ENCODE data around the gene MRTFB.

Gene MRTFB

DNA sequence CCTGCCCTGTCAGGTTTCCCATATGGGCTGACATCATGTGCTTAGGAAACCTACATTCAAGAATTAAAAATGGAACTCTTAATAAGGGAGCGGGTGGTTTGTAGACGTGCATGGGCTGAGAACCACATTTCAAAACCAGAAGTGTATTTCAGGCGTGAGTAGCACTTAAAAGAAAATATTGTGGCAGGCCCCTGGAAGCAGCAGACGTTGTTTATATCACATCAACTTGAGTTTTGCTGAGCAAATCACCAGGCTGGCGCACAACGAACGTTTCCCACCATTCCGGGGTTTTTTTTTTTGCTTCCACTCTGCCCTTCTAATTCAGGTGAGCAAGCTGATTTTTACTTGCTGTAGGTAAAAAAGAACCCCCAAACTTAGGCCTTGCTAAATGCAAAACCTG is 220.2 kb downstream of the MRTFB start:
- no peak for FAIRE-seq

DNA sequence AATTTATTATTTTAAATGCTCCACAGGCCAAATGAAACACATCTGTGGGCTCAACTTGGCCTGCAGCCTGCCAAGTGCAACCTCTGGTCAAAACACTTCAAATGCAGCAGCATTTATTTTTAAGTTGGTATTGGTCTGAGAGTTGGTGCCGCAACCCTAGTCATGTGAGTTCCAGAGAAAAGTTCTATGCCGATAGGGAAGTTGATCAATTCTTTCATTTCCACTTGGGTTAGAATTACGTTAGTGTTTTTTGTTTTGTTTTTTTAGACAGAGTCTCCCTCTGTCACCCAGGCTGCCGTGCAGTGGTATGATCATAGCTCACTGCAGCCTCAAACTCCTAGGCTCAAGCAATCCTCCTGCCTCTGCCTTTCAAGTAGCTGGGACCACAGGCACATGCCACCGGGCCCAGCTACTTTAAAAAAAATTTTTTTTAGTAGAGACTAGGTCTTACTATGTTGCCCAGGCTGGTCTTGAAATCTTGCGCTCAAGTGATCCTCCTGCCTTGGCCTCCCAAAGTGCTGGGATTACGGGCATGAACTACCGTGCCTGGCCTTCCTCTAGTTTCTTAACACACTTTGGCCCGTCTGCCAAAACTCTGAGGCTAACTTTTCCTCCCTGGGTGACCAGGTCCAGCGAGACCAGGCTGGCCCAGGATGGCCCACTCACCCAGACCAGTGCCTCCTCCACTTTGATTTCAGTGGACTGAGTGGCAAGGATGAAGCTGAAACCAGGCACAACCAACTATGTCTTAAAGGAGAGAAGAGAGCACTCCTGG is 221.1 kb downstream of the MRTFB start:
- FAIRE-seq, result no peak

DNA sequence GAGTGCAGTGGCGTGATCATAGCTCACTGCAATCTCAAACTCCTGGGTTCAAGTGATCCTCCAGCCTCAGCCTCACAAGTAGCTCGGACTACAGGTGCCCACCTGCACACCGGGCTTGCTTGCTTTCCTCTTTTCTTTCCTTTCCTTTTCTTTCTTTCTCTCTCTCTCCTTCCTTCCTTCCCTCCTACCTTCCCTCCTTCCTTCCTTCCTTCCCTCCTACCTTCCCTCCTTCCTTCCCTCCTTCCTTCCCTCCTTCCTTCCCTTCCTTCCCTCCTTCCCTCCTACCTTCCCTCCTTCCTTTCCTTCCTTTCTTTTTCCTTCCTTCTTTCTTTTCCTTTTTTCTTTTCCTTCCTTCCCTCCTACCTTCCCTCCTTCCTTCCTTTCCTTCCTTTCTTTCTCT is 225.5 kb downstream of the MRTFB start:
- no peak for FAIRE-seq

DNA sequence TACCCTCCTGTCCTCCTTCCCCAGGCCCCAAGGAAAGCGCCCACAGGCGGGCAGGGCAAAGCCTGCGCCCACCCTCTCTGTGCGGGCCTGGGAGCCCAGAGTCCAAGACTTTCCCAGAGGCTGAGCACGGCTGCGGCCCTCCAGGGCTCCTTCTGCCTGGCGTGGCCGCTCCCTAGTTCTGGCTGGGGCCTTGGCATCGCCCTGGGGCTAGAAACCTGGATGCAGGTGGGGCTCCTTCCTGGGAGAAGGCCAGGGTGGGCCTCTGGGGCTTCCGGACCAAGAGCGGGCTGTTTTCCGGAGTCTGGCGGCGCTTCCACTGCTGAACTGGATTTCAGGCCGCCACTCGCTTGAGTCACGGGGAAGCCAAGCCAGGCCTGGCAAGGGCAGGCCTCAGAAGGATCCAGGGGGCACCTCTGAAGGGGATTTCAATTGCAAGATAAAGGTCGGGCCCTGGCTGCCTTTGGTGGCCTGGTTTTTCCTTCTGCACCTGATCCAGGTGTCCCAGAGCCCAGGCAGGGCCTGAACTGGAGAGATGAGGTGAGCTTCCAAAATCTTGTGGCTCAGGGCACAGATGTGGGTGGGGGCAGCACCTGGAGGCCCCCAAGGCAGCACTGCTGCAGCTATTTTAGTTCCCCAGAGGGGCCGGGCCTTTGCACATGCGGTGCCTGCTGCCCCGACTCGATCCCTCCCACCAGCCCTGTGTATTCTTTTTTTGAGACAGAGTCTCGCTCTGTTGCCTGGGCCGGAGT is 227.4 kb downstream of the MRTFB start:
- FAIRE-seq, result no peak

DNA sequence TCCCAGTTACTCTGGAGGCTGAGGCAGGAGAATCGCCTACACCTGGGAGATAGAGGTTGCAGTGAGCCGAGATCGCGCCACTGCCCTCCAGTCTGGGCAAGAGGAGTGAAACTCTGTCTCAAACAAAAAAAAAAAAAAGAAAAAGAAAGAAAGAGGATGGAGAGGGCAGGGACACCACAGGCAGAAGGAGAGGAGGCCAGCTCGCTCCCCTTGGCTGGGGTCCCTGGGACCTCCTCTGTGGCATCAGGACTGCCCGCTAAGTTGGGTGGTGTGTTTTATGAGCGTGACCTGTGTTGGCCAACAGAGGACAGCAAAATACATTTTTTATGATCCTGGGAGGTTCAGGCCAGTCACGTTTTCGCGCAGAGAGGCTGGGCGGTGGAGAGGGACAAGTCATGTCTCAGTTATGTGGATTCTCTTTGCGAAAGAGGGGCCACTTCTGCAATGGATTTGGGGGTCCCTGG is 229.6 kb downstream of the MRTFB start:
- no peak for FAIRE-seq

DNA sequence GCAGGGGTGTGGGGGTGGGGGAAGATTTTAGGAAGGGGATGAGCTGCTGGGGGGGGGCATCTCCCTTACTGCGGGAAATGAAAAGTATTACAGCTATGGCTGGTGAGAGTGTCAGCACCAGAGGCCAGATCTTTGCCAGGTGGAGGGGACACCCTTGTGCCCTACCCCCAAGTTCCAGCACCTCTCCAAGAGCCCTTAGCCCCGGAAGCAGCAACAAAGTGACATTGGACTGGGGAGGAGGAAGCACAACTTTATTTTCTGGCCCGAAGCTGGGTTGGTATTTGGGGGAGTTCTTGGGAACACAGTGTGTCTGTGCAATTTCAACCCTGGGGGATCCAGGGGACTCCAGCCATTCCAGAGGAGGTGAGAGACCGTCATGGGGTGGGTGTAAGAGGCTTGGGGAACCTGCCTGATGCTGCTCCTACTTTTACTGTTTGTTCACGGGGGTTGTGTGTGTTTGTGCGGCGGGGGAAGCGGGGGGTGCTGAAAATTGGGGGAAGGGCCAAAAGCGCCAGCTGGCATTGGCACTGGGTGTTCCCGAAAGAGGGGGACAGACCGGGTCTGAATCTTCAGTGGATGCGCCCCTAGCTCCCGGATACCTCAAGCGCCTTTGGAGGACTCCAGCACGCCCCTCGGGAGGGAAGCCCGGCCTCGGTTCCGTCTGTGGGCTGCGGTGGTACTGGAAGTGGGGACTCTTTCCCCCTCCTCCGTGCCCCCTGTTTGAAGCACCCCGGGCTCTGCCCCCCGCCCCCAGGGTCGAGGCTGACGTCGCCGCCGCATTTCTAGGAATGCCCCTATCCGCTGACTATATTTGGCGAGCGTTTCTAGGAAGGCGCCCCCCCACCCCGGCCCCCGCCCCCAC is 230.3 kb downstream of the MRTFB start:
- no peak for FAIRE-seq

DNA sequence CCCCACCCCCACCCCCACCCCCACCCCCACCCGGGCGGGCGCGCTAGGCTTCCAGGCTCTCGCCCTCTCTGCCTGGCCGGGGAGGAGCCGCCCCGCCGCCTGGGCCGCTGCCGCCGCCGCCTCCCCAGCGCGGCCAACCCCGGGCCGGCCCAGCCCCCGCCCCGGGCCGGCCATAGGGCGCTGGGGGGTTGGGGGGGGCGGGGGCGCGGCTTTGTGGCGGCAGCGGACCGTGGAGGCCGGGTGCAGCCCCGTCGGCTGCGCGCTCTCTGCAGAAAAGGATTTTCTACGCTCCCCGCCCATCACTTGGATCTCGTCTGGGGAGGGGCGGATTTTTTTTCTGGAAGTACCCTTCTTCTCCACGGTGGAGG is 230.9 kb downstream of the MRTFB start:
- FAIRE-seq, result no peak

DNA sequence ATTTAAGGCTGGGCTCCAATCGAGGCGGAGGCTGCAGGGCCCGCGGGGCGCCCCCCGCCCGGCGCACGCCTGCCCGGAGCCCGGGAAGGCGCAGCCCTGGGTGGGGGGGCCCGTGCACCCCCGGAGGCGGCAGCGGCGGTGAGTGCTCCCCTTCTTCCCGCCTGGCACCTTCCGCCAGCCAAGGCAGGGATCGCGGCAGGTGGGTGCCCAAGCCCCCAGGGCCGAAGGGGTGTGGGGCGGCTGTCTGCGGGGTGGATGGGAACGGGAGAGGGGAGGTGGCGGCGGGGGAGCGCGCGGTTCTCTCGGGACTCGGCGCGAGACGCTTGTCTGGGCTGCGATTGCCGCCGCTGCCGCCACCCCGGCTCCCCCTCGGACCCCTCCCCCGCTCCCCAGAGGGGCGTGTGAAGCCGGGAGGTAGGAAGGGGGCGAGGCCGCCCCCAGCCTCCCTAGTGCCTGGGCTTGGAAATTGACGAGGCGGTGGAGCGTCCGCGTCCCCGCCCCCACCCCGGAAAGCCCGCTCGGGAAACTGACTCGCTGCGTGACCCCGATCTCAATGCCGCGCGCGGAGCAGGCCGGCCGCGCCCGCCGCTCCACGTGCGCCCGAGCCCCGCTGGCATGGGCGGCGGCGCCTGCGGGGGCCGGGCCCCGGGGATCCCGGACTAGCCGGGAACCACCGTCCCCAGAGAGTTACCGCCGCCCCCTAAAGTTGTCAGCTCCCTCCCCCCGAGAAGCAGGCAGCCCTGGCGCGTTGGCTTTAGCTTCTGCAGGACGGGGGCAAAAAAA is 231.5 kb downstream of the MRTFB start:
- FAIRE-seq, result no peak

DNA sequence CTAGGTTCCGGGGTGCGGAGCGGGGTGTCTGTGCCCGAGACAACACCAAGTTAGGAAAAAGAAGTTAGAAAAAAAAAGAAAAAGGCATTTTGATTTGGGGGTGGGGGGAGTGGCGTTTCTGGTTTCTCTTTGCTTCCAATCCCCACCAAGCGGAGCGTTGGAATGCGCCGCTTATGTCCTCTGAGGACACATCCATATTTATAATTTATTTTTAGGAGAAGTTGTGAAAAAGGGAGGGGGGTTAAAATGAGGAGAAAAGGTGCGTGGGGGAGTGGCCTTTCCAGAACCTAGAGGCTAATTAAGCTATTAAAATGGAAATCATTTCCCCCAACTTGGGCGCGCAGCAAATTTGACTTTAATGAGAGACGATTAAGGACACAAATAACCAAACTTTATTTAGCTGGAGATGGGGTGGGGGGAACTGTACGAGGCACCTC is 232.1 kb downstream of the MRTFB start:
- no peak for FAIRE-seq

DNA sequence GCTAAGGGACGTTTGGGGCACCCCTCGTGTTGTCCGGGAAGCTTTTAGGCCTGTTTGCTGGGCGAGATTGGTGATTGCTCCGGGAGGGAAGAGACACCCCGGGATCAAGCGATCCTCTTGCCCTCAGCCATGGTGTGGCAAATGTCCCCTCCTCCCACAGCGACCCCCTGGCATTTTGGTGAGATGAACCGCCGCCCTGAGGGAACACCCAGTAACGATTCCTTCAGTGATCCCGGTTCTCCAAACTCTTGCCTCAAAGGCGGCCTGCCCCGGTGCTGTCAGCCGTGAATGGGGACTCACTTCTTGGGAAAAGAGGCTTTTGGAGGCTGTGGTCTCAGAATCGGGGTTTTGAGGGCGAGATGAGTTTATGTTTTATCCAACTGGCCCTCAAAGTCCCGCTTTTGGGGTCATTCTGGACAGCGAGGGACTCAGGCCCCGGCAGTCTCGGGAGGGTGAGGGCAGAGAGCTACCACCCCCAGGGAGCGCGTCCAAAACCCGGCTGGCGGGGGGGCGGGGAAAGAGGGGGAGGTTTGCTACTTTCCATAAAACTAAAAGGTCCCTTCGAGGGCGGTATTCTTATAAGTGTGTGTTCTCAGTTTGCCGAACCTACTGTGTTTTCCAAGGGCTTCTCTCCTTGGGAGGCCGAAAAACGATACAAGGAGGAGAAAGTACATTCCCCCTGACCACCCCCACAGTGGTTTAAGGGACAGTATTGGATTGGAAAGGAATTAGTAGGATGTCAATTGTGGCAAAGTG is 232.7 kb downstream of the MRTFB start:
- FAIRE-seq, result no peak

DNA sequence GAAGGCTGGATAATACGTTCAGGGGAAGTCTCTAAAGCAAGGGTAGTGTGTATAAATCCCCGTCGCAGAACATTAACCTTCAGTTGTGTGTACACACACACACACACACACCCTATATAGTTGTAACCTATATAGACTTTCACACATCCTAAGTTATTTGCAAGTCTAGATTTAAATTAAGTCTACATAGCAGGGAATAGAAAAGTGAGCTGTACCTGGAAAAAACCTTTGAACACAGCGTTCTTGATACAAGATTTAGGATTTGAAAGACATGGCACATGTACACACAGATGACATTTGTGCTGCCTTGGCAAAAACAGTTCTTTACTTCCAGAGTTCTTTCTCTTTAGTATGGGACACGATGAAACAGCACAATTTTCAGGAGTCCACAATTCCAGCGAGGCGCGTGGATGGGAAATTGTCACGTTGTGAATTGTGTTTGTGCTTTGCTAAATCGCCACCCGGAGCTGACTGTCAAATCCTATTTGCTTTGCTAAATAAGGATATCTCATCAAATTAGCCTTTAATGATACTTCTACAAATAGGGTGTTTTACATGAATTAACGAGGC is 233.9 kb downstream of the MRTFB start:
- no peak for FAIRE-seq

DNA sequence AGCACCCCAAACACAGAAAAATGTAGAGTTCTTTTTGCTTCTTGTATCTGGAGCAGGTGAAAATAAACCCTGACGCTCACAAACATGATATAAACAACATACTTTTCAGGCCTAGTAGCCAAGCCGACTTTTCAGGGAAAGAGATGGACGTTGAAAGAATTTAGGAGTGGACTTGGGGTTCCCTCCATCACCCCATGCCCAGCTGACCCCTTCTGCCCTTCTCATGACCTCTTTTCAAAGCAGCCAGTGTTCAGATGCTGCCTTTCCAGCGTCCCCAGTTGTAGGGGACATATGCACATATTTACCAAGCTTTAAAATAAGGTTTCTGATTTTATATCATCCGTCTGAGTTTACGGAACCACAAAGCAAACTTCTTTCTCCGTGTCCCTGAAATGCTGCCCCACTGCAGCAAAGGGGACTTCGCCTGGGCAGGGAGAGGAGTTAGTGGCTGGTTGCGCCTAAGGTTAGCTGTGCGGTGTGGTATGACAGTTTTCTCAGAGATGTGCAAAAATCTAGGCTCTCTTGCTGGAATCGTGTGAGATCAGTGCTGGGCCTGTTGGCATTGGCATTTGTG is 235.5 kb downstream of the MRTFB start:
- FAIRE-seq, result no peak

DNA sequence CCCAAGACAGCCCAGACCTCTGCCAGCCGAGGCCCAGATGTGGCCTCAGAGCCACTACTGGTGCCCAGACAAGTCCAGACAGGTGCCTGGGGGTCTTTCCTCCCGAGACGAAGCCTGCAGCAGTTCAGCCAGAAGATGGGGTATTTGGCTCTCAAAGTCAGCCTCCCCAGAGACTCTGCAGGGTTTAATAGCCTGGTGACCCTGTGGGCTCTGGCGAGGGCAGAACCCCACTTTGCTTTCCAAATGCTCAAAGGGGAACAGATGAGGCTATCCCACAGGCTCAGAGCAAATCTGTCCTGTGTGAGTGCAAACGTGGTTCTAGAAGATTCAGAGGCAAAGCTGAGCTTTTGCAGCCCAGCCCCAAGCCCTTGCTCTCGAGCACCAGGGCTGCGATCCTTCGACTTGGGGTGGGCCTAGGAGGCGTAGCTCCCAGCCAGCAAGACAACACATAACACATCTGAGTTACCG is 236.0 kb downstream of the MRTFB start:
- no peak for FAIRE-seq

DNA sequence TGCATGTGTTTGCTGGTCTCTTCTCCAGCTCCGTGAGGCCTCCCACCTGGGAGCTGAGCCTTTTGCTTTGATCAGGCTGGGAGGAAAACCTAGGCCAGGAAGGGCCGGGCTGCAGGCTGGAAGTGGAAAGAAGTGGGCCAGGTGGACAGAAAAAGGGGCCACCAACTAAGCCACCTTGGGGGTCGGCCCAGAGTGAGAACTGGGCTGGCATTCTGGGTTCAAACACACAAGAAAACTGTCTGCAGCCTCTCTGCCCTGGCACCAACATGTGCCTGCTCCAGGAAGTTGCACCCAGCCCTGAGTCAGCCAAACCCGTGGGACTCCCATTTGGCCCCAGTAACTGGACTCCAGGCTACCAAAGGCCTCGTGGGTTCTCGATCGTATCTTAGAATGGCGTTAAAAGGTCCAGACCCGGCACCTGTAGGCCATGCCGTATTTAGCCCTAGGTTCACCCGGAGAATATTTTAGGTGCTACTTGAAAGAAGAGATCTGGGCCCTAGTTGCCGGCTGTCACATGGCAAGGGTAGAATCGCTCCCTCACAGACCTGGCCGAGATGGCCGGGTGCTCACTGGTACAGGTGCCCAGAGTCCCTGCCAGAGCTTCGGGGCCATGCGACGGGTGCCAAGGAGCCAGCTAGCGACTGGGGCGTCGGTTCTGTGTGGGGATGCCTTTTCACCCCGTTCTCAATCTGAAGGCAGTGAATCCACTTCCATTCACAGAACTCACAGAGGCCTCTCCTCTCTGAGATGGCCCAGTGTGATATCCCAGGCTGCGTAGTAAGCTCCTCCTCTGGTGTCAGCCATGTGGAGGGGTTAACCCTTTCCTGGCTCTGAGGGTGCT is 236.6 kb downstream of the MRTFB start:
- no peak for FAIRE-seq

DNA sequence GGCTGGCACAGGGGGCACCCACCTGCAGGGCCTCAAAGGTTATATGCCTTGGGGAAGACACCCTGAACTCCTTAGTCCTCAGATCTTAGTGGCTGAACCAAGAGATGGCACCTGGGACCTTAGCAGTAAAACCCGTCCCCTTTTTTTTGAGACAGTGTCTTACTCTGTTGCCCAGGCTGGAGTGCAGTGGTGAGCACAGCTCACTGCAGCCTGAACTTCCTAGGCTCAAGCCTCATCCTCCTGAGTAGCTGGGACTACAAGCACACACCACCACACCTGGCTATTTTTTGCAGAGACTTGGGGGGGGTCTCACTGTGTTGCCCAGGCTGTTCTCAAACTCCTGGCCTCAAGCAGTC is 237.2 kb downstream of the MRTFB start:
- FAIRE-seq, result no peak

DNA sequence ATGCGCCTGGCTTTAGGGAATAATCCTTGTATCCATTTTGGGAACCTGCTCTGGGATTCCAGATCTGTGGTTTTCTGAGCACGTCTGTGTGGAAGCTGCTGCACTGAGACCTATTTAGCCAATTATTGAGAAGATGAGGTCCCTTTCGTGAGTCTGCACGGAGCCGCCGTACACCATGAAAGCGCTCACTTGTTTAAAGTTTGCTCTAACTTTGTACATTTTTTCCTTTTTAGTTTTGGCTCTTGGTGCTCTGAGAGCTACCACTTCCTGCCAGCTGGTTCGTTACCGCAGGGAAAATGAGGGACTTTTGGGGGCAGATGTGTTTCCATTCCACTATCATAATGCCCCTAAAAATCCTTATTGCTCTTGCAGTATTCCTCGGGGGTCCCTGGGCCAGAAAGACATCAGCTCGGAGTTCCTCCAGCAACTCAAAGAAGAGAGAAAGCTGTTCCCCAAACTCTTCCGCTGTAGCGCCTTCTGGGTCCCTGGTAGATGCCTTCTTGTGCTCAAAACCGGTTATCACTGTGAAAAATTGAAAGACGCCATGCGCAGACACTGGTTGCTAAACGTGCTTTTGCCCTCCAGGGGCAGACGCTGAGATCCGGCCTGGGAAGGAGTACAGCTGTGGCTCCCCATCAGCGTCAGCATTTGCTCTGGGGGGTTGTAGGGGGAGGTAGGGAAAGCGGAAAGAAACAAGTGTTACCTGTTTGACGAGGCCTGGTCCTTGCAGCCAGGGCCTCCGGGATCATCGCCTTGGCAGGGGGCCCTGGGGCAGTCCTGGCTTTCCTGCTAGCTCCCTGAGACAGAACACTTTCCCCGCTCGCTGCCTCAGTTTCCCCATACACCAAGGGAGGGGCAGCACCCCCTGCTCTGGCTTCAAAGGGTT is 238.1 kb downstream of the MRTFB start:
- FAIRE-seq, result no peak

DNA sequence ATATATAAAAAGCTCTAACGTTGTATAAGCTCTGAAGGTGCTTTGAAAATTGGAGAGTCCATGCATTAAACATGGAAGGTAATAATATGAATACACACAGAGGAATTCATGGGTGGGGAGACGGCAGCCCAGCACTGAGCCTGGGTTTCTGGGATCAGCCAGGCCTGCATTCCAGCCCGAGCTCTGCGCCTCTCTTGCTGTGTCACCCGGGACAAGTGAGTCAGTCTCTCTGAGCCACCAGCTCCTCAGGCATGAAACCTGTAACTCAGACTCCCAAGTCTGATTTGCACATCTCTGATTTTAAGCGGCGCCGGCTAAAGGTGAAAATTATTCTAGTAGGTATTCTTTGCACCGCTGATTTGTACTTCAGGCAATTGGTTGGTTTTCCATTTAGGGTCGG is 238.8 kb downstream of the MRTFB start:
- no peak for FAIRE-seq

DNA sequence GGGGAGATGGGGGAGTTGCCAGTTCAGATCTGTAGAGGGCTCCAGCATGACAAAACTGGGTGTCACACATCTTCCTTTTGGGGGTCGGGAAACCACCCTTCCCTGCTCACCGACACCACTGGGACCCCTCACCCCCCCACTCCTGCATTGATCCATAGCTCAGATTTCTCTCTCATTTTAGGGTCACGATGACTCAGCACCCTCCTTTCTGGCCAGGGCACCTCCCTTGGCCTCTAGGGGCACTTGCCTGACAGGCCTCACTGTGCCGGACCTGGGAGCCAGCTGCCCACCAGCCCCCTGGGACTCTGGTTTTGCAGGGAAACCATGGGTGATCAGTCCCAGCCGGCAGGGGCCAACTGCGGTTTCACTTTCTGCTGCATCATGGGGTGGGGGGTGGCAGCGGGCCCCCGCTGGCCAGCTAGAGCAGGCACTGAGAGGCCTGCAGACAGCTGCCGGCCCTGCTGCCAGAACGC is 239.4 kb downstream of the MRTFB start:
- FAIRE-seq, result no peak

DNA sequence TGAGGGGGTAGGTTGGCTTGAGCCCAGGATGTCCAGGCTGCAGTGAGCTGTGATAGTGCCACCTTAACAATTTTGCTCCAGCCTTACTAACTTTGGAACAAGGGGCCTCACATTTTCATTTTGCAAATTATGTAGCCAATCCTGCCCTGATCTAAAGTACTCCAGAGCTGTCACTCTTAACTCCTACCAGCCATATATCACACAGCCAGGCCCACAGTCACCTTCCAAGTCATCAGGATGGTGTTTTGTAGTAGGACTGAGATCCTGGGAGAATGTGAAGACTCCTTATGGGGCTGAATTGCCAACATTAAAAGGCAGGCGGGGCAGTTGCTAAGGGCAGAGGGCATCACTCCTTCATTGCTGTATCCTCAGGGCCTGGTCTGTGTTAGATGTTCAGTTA is 243.0 kb downstream of the MRTFB start:
- no peak for FAIRE-seq

Data from G401.6 (cell line).